Right ventricle myocardium superior (tissue), 1 donor: ENCODE measurements around the gene KIF26B. TPM values are rescaled to one million over a fixed set of nuclear protein-coding genes. Genes with fewer than 3 reads are reported as not detected.
"Not testable (repeated sequence)": the region's sequence is repeated elsewhere in the genome, so short reads cannot be mapped to it uniquely, and the experiment has no call there.

ENCODE experiments used
- ATAC-seq: fragments of 200-7000 bp; cut with Tn5 transposase; one replicate; pipeline ENCODE4 v1.9.1; 2020; ENCODE audit warnings: mild to moderate bottlenecking; ENCODE audit not compliant: poor library complexity
- DNase-seq: peaks from one replicate; pipeline ENCODE4 v3.0.0-alpha.2; 2020
- intact Hi-C: fragments of 100-400 bp; cut with DNase I; formaldehyde crosslinking; loops from one replicate; pipeline ENCODE4 v1.11.2; 2022
- total RNA-seq: library from RNA; stranded (reverse); fragmentation: NEBNext Ultra II Directional; extraction: Animal tissue kit (Norgen Biotek cat#: 25700); gene quantifications from one replicate; pipeline ENCODE4 v1.2.1, GENCODE V29; 2021
- donor health status: DM: no; HTN: yes; CAD: no; lungs with severe emphysema.

Gene KIF26B
- total RNA-seq, 1 donor from 2014 or later = 2.4 TPM

DNA sequence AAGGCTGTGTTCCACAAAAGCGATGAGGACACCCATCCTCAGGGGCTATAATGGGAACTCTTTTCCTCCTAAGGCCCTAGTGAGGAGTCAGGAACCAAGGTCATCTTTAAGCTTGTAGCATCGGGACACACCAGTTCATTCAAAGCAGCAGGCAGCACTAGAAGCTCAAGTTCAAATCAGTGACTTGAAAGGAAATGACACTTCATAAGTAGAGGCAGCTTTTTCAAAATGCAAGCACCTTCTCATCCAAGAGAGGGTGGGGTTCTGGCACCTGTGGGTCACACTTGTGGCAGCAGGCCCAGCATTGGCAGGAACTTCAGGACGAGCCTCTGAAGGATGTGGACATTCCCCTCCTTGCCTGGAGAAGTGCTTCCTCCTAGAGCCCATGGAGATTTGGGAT lies 496.3 kb downstream of the KIF26B start:
- intact Hi-C loops = no loop called here
- DNase-seq = no peak
- ATAC-seq = no peak

DNA sequence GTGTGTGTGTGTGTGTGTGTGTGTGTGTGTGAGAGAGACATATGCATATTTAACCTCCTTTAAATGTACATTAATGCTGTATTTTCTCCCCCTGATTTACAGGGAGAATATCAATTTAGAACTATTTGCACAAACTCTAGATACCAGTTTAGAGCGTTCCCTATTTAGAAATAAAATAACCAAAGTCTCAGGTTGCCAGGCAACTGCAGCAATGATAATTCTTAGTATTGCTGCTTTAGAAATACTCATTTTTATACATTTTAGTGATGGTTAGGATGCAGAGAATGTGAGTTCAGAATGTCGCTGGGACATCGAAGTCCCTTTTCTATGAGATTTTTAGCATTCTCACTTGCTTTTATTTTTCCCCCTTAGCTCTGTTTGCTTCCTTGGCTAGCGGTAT lies 497.3 kb downstream of the KIF26B start:
- ATAC-seq = no peak
- intact Hi-C loops = no loop called here

DNA sequence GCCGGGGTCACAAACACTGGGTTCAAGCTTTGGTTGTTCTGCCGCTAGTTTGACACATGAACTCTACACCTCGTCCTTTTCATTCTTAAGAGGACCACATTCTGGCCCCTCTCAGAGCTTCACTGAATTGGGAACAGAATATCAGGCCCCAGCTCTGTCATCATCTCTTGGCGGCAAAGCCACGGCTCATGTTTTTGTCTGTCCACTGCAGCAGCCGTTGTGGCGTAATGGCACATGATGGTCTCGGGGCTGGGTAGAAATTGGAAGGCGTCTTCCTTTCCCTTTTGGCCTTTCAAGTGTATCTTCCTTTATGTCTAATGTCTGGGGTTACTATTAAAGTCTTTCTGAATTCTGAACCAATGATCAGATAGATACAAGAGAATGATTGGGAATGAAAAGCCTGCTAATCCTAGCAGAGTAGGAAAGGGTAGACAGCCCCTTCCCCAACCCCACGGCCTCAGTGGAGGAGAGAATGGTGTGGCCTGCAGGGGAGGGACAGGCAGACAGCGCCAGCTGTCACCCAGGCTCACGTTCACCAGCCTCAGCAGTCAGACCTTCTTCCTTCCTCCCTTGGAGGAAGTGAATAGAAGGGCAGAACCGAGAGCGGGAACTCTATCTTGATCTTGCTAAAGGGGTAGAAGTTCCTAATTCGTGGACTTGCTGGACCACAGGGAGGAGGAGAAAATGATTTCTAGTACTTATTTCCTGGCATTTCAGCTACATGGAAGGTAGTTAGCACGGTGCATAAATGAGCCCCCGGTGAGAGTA lies 498.1 kb downstream of the KIF26B start:
- DNase-seq (no peak), ATAC-seq (no peak)
- intact Hi-C loops = no loop called here

More for the DNA sequence above, 497.3 kb downstream of the KIF26B start:
- no peak for DNase-seq

DNA sequence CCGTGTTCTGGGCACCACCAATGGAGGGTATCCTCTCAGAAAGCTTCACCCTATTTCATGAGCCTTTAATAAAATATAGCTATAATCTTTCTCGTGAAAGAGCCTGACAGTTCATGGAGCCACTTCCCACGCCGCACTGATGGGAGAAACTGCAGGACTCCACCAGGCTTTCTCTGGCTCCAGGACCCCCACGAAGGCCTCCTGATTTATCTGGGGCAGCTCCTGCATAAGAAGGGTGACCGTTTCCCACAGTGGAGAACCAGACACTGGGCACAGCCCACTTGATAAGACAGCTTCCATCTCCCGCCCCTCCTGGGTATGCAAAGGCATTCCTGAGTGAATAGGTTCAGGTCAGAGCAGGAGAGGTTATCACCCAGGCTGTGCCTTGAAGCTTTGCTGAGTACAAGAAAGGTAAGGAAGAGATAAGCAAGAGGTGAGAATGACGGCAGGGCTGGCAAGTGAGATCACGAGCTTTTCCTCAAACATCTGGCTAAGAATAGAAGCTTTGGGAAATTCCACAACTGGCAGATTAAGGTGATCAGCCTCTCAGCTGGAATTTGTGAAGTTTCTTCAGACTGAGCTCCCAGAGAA lies 499.8 kb downstream of the KIF26B start:
- no peak for ATAC-seq
- no peak for DNase-seq
- intact Hi-C loops = no loop called here

DNA sequence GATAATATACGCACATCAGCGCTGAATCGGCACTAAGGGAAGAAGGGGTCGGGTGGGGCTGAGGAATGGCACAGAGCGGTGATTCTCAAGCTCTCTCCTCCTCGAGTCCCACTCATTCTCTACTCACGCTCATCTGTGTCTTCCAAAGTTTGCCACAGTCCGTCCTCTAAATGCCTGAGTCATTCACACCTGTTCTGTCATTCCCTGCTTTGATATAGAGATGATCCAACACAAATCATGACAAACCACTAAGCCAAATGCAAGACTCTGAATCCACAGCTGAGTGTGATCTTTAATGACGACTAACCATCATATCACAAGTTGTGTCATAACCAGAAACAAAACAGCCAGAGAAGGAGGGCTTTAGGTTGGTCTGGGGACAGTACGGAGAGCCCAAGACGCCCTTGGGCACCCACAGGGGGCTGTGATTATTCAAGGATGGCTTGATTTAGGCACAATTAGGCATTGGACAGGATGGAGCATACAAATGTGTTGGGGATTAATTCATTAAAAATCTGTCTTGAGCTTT lies 501.5 kb downstream of the KIF26B start:
- ATAC-seq = no peak

DNA sequence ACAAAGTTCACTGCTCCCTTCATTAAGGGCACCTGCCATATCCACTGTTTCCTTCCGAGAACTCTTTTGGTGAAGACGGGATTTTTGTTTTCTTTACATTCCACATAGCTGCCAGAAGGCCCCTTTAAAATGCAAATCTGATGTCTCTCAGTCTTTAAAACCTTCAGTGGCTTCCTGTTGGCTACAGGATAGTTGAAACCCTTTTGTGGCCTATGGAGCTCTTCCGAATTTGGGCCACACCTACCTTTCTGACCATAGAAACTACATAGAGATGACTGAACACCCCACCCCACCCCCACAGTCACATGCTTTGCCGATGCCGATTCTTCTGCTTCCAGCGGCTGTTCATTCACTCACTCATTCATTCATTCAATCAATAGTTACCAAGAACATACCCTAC lies 502.6 kb downstream of the KIF26B start:
- intact Hi-C loops = no loop called here
- ATAC-seq = no peak

More for the DNA sequence above, 501.5 kb downstream of the KIF26B start:
- no peak for DNase-seq
- intact Hi-C loops = no loop called here

DNA sequence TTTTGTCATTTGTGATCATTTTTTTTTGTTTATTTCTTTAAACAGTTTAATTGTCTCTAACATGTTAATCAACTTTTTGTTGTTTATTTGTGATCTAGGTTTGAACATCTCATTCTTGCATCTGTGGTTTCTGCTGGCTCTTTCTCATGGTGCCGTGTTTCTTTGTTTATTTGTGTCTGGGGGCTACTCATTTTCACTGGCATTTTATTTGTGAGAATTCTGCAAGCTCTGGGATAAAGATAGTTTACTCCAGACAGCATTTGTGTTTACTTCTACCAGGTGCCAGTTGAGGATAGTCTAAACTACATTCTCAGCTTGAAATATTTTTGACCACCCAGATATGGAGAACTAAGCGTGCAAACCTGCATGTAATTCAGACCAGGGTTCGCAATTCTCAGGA lies 508.6 kb downstream of the KIF26B start:
- ATAC-seq = no peak

More for the DNA sequence above, 502.6 kb downstream of the KIF26B start:
- DNase-seq = no peak

DNA sequence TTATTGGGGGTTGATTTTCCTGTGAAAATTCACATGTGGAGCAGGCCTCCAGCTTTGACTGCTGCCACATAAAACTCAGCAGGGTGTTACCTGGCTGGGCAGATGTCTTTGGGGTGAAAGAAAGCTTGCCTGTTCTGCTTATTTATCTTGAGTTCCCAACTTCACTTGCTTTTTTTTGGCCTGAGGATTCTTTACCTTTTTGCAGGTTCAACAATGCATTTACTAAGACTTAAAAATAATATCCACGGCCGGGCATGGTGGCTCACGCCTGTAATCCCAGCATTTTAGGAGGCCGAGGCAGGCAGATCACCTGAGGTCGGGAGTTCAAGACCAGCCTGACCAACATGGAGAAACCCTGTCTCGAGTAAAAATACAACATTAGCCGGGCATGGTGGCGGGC lies 509.1 kb downstream of the KIF26B start:
- no peak for ATAC-seq
- DNase-seq = no peak
- intact Hi-C loops = no loop called here

More for the DNA sequence above, 508.6 kb downstream of the KIF26B start:
- intact Hi-C loops = no loop called here
- no peak for DNase-seq

DNA sequence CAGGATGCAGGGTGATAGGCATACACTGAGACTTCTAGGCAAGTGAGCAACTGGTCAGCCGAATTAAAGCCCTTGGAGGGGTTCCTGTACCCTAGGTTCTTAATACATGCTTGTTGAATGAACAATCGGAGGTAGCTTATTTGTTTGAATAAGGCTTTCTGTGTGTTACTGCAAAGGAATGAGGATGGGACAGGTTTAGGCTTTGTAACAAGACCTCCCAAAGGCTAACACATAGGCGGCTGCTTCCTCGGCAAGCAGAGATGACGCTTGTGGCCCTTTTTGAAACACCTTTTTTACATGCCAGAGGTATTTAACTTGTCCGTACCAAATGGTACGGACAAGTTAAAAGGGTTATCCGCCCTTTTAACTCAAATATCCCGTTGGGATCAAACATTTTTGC lies 511.6 kb downstream of the KIF26B start:
- intact Hi-C loops = no loop called here
- no peak for DNase-seq
- ATAC-seq = no peak

DNA sequence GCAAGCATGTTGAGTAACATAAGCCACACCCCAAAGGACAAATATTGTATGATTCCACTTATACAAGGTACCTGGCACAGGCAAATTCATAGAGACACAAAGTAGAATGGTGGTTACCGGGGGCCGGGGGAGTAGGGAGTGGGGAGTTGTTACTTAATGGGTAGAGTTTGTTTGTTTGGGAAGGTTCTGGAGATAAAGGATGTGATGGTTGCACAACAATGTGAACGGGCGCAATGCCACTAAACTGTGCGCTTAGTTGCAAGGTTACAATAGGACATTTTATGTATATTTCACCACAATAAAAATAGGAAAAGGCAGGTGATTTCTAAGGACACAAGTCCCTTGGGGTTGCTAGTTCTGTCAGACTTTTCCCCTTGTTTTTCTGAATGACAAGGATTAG lies 516.6 kb downstream of the KIF26B start:
- DNase-seq (no peak), ATAC-seq (no peak)
- intact Hi-C loops = no loop called here

DNA sequence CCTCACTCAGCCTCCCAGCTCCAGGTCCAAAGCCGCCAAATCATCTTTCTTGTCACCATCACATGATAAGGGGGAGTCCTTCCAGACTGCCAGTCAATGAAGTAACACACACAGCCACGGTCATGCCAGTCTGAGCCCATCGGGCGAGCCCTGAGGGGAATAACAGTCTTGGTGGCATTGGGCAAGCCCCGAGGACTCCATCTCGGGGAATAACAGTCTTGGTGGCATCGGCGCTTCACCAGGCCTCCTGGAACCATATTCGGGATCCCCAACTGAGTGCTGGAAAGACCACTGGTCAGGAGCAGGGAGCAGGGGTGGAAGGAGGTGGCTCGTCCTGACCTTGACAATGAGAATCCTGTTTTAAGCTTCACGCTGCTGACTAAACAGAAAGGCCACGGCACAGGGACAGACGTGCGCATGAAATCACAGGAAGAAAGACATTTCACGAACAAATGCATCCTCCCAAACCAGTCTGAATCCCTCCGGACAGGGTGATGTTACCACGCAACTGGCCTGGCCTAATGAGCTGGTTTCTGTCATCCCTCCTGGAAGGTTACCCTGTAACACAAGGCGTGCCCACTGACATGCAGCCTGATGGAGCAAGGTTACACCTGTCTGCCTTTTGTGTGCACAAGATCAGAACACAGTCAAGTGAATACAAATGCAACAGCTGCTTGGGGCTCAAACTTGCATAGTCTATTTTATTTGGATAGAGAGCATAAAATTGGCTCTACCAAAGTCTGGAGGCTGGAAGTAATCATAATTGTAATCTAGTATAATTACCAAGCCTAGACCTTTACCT lies 517.4 kb downstream of the KIF26B start:
- no peak for DNase-seq
- ATAC-seq = no peak
- intact Hi-C loops = no loop called here

DNA sequence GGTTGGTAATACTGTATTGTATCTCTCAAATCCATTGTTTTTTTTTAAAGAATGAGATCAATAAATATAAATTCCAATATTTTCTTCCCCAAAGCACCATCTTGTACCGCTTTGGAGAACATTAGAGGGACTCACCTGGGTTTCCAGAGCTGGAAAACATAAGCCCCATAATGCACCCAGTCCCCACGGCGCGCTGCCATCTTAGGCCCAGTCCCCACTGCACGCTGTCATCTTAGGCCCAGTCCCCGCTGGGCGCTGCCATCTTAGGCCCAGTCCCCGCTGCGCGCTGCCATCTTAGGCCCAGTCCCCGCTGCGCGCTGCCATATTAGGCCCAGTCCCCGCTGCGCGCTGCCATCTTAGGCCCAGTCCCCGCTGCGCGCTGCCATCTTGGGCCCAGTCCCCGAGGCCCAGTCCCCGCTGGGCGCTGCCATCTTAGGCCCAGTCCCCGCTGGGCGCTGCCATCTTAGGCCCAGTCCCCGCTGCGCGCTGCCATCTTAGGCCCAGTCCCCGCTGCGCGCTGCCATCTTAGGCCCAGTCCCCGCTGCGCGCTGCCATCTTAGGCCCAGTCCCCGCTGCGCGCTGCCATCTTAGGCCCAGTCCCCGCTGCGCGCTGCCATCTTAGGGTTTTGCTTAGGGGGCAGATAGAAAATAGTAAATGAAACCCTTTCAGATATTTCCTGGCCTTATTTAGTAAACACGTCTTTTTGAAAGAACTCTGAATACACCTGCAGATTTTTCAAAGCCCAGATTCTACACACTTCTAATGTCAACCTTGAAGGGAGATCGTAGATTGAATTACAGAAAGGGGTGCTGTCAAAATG lies 518.3 kb downstream of the KIF26B start:
- ATAC-seq, intact Hi-C loops, DNase-seq: not testable (repeated sequence)

DNA sequence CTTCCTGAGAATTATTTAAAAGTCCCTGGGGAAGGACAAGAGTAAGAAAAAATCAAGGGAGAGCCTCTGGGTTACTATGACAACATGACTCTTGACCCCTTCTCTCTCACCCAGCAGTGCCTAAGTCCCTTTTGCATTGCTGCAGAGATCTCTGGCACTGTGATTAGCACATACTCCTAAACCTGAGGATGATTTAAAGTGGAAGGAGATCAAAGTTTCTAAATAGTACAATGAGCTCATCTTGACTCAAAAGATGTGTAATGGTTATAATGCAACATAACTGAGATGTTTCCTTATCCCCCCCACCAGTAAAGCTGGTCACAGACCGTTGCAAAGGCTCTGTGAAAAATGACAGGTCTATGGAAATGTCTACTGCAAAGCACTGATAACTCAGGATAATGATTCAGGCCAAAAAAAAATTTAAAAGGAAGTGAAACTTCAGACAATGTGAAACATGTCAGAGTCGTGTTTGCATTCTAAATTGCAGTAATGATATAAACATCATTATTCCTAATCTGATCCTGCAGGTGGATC lies 519.2 kb downstream of the KIF26B start:
- ATAC-seq = no peak
- intact Hi-C loops = no loop called here
- no peak for DNase-seq

DNA sequence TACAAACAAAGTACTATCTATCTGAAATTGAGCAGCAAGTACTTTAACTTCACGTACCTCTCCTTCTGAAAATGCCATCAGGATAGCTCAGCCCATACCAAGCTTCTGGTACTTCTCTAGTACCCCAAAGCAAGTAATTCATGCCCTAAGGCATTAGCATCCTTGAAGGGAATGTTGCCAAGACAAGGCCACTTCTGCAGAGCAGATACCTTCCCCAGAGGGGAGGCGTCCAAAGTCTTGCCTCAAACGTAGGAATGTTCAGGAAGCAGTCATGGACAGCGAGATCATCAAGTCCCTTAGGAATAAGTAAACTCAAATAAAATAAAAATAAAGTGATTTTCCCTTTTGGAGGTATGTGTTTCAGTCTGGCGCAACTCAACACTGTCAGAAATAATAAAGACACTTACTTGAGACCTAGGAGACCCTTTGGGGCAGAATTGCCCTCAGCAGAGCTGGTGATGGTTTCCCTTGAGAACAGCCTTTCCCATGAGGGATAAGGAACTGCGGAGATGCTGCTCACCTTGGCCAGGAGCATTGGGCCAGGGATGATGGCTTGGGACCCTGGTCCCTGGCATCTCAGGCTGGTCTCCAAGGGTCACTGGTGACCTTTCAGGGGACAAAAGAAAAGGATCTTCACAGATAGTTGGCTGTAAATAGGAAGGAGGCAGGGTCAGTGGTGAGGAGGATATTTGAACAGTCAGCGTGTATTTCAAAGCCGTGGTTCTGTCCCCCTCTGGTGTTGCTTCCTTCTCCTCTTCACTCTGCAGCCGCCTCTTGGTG lies 522.9 kb downstream of the KIF26B start:
- intact Hi-C loops = no loop called here
- no peak for DNase-seq
- no peak for ATAC-seq

DNA sequence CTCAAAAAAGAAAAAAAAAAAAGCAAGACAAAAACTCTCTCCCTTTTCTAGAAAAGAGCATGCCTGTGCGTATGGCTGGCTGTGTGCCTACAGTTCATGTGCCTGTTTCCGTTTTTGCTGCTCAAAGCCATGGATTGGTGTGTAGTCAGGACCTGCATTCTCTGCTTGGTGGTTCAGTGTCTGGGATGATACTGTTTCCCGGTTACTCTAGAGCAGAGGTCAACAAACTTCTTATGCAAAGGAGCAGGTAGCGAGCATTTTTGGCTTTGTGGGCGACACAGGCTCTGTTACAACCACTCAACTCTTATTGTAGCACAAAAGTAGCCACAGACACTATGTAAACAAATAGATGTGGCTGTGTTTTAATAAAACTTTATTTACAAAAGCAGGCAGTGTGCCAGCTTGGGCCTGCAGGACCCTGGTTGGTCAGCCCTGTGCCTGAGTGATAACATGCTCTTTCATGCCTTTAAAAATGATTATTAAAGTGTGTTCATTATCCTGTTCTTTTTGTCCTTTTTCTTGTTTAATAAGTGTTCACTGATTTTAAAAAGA lies 524.2 kb downstream of the KIF26B start:
- intact Hi-C loops = no loop called here
- ATAC-seq = no peak
- DNase-seq = no peak

DNA sequence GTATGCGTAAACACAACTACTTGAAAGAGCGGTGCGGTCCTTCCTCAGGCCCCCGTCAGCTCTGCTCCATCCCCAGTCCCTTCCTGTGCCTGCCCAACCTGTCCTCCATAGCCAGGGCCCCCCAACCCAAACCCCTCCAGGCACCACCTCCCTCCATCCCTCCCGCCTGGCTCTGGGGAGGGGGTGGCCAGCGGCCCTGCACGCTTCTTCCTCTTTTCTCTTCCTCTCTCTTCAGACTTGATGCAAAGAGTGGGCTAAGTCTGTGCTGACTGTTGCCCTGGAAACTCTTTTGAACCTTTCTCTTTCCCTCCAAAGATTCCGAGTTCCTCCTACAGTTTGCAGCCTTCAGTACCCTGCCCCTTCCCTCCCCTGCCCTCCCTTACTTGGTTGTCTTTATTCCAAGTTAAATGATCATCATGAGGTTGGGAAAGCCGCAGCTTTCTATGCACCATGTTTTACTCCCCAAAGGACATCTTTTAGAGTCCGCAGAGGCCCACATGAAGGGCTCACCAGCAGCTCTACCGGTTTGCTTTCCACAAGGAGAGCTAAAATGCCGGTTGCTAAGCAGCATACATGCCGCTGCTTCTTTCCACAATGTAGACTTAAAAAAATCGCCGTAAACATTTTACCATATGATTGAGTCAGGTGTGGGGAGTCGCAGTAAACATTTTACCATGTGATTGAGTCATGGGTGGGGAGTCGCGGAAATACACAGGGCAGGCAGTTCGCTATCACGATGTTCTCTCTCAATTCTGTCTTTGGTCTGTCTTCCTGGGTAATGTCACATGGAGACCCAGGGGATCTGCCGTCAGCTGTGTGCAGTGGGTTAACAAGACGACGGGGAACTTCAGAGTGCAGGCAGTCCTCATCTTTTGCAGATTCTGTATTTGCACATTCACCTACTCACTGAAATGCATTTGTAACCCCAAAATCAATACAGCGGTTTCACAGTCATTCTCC lies 525.3 kb downstream of the KIF26B start:
- intact Hi-C loops = no loop called here
- no peak for DNase-seq
- no peak for ATAC-seq
